ENCODE results near the gene PNO1.
A peak's percentile ranks its signal among the peaks of the same experiment; 100 is the strongest.

The PNO1 gene

DNA sequence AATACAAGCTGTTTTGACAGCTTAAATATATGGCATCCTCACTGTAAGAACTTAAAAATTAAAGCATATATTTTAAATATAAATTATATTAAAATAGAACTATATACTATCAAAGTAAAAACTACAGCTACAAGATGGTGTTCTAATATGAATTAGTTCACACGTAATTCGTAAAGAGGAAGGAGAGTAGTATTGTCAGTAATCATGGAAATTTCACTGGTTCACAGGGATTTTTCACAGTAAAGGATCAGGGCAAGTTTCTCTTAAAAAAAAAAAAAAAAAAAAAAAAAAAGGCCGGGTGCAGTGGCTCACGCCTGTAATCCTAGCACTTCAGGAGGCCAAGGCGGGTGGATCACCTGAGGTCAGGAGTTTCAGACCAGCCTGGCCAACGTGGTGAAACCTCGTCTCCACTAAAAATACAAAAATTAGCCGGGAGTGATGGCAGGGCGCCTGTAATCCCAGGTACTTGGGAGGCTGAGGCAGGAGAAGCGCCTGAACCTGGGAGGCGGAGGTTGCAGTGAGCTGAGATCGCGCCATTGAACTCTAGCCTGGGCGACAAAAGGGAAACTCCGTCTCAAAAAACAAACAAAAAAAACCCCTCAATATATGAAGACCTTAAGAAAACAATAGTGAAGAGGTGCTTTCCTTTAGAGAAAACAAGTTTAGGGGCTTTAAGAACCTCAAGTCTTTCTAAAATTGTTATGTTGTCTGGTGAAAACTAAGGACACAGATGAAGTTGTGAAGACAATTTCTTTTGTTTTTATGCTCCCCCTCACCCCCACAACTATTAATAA, 32.5 kb downstream of the PNO1 start:
- no peak for DNase-seq (ENCODE audit: low read depth)

GRCh38 chr2:68190991-68191731, 33.5 kb downstream of the PNO1 start:
- no peak overlapping the region for H3K4me3 ChIP-seq (ENCODE audit: low read depth, low read length)
- DNase-seq (ENCODE audit: low read depth), result peak; percentile 65

More for the DNA sequence above, 32.5 kb downstream of the PNO1 start:
- H3K4me3 ChIP-seq (ENCODE audit: low read depth, low read length), result no peak overlapping the region

DNA sequence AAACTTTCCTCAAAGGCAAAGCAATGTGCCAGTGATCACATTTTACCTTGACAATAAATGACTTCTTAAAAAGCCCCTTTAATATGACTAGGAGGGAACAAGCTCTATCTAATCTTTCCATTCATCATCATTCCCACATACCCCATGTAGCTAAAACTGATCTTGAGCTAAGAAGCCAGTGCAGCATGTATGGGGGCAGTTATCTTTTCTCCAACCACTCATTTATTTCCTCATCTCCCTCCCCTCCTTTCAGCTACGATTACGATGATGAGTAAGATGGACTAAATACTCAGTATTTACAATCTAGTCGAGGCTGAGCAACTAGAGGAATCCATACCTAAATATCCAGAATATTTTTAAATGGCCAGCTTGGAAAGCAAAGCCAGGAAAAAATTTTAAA, 35.5 kb downstream of the PNO1 start:
- DNase-seq (ENCODE audit: low read depth), result no peak

GRCh38 chr2:68193787-68194372, 36.2 kb downstream of the PNO1 start:
- H3K4me3 ChIP-seq (ENCODE audit: low read depth, low read length), result no peak overlapping the region
- peak; percentile 27 for DNase-seq (ENCODE audit: low read depth)

More for the DNA sequence above, 35.5 kb downstream of the PNO1 start:
- no peak overlapping the region for H3K4me3 ChIP-seq (ENCODE audit: low read depth, low read length)

GRCh38 chr2:68195096-68195495, 37.4 kb downstream of the PNO1 start:
- no peak overlapping the region for H3K4me3 ChIP-seq (ENCODE audit: low read depth, low read length)
- no peak for DNase-seq (ENCODE audit: low read depth)

GRCh38 chr2:68196120-68196716, 38.5 kb downstream of the PNO1 start:
- H3K4me3 ChIP-seq (ENCODE audit: low read depth, low read length), result no peak overlapping the region
- no peak for DNase-seq (ENCODE audit: low read depth)

- H3K4me3 ChIP-seq (ENCODE audit: low read depth, low read length), result no peak overlapping the region
- no peak for DNase-seq (ENCODE audit: low read depth)
These were observed 42.6 kb downstream of the PNO1 start for GRCh38 chr2:68200157-68200787.

DNA sequence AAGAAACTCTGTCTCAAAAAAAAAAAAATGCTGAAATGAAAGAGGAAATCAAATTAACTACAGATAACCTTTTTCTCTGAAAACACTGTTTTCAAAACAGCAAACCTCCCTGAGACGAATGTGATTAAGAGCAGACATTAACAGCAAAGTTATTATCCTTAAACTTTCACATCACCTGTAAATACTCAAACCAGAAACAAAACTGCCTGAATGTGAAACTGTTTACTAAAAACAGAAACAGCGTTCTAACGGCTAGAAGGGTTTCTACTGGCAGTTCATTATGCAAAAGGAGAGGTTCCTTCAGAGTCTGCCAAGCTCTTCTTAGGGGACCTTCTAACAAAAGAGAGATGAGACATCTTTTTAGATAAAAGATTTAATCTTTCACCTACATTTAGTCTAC, 45.9 kb downstream of the PNO1 start:
- H3K4me3 ChIP-seq (ENCODE audit: low read depth, low read length), result no peak overlapping the region
- no peak for DNase-seq (ENCODE audit: low read depth)

- H3K4me3 ChIP-seq (ENCODE audit: low read depth, low read length), result no peak overlapping the region
- DNase-seq (ENCODE audit: low read depth), result no peak
These were observed 49.1 kb downstream of the PNO1 start for GRCh38 chr2:68206793-68207192.

DNA sequence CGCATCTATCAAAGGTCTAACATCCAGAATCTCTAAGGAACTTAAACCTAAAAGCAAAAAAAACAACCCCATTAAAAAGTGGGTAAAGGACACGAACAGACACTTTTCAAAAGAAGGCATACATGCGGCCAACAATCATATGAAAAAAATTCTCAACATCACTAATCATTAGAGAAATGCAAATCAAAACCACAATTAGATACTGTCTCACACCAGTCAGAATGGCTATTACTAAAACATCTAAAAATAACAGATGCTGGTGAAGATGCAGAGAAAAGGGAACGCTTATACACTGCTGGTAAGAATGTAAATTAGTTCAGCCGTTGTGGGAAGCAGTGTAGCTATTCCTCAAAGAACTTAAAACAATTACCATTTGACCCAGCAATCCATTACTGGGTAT, 56.7 kb downstream of the PNO1 start:
- no peak overlapping the region for H3K4me3 ChIP-seq (ENCODE audit: low read depth, low read length)
- no peak for DNase-seq (ENCODE audit: low read depth)

DNA sequence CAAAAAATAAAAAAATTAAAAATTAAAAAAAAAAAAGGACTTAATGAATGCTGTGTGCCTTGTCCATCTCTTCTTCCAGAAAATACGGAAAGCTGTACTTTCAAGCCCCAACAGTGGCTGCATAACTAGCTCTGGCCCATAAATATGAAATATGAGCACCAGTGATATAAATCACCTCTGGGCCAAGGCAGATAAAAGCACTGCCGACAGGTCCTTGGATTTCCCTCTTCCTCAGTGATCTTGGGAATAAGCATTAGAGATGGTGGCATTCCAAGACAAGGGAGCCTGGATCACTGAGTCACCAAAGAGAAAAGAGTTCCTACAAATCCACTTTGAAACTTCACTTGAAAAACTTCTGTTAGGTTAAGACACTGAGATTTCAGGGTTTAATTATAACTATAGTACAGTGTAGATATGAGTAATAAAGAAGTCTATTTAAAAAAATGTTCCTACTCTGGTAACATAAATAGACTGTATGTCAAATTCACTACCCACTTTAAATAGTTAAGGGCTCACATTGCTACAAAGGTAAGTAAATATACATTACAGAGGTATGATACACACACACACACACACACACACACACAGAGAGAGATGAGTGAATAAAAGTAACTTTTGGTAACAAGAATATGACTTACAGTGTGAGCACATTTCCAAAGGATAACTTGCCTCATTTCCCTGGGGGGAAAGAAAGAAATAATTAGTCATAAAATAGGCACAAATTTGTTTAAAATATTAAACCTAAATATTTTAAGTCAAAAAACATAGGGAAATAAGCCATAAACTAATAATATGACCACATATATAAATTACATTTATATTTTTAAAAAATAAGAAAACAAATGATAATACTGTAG, 59.0 kb downstream of the PNO1 start:
- no peak overlapping the region for H3K4me3 ChIP-seq (ENCODE audit: low read depth, low read length)
- no peak for DNase-seq (ENCODE audit: low read depth)

DNA sequence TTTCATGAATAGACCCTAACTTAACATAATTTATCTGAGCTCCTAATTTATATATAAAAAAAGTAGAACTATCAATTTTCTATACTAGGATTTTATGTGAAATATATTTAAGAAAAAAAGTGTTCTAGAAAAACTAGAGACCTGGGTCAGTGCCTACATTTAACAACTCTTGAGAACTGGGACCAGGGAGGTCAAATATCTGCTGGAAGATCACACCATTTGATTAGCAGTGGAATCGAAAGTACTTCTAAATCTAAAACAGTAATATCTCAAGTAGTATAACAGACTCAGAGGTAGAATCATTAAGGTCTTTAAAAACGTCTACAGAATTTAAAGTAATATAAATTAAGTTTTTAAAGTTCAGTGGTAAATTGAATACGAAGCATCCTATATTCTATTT, 60.0 kb downstream of the PNO1 start:
- H3K4me3 ChIP-seq (ENCODE audit: low read depth, low read length), result no peak overlapping the region
- DNase-seq (ENCODE audit: low read depth), result no peak

DNA sequence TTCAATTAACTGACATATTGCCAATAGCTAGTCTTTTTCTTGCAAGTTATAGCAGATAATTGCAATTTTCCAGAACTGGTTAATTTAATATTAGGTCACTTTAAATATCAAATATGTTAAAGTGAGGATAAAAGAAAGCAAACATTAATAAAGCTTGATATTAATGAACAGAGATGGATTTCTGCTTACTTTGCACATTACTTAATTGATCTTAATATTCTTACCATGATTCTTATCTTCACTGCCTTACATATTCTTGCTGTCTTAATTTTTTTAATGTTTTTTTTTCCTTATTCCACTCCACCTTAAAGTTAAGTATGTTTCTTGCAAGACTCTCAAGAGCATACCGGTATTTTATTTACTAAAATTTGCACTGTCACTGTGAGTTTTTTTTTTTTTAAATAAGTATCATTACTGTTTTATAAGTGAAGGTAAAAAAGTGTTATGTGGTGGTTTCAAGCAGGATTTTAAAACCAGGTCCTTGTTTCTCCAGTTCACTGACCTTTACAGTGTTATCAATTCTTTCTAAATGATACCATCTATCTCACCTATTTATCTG, 60.7 kb downstream of the PNO1 start:
- H3K4me3 ChIP-seq (ENCODE audit: low read depth, low read length), result no peak overlapping the region
- no peak for DNase-seq (ENCODE audit: low read depth)

GRCh38 chr2:68222287-68222686, 64.6 kb downstream of the PNO1 start:
- no peak overlapping the region for H3K4me3 ChIP-seq (ENCODE audit: low read depth, low read length)
- DNase-seq (ENCODE audit: low read depth), result no peak

DNA sequence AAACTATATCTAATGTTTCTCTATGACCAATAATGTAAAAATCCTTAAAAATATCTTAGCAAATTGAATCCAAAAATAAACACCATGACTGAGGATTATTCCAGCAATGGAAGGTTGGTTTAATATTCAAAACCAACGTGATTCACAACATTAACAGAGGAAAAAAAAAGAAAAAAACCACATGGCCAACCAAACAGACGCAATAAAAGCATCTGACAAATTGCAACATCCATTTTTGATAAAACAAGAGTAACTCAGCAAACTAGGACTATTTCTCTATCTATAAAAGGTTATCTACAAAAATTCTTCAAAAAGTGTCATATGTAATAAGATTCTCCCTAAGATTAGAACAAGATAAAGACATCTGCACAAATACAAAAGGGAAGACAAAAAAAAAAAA, 65.7 kb downstream of the PNO1 start:
- DNase-seq (ENCODE audit: low read depth), result no peak
- no peak overlapping the region for H3K4me3 ChIP-seq (ENCODE audit: low read depth, low read length)

- no peak for DNase-seq (ENCODE audit: low read depth)
- H3K4me3 ChIP-seq (ENCODE audit: low read depth, low read length), result no peak overlapping the region
These were observed 67.5 kb downstream of the PNO1 start for GRCh38 chr2:68225119-68225632.
